ENCODE results near the gene PFKL.

Gene PFKL

GRCh38 chr21:44322621-44323325, 22.9 kb downstream of the PFKL start:
- peaks cover 14% of the 10 kb centered on the region for H3K36me3 ChIP-seq (ENCODE audit: low read depth)
- no peaks in the 10 kb centered on the region for H3K9me3 ChIP-seq (ENCODE audit: severe bottlenecking)
- no peaks in the 10 kb centered on the region for H3K4me1 ChIP-seq (ENCODE audit: insufficient read depth, poor library complexity, severe bottlenecking)
- H3K27ac ChIP-seq (ENCODE audit: poor library complexity, severe bottlenecking), result no peak overlapping the region
- no peak for ATAC-seq (ENCODE audit: low read depth)
- no peak for TF ChIP-seq CTCF (IDR thresholded peaks at IDR 0.05; ENCODE audit: poor library complexity, severe bottlenecking)
- H3K4me3 ChIP-seq (ENCODE audit: severe bottlenecking), result no peak overlapping the region
- DNase-seq (ENCODE audit: low spot score), result no peak
- no peaks in the 10 kb centered on the region for H3K27me3 ChIP-seq (ENCODE audit: insufficient read depth, poor library complexity, severe bottlenecking)

DNA sequence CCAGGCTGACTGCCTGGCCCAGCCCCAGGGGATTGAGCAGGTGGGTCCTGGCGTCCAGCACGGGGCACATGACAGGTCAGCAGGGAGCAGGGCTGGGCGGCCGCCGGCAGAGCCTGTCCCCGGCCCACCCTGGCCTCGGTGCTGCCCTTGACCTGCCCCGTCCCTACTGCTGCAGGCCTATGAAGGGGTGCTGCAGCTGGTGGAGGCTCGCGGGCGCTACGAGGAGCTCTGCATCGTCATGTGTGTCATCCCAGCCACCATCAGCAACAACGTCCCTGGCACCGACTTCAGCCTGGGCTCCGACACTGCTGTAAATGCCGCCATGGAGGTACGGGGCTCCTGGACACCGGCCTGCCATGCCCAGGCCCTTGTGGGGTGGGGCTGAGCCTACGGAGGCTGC, 23.7 kb downstream of the PFKL start:
- Histone ChIP-seq H3K27me3 (ENCODE audit: insufficient read depth, poor library complexity, severe bottlenecking) (no peaks in the 10 kb centered on the region), H3K27ac (ENCODE audit: poor library complexity, severe bottlenecking) (no peak overlapping the region), H3K36me3 (ENCODE audit: low read depth) (peaks cover 14% of the 10 kb centered on the region), H3K4me3 (ENCODE audit: severe bottlenecking) (no peak overlapping the region), H3K9me3 (ENCODE audit: severe bottlenecking) (no peaks in the 10 kb centered on the region), H3K4me1 (ENCODE audit: insufficient read depth, poor library complexity, severe bottlenecking) (no peaks in the 10 kb centered on the region)
- TF ChIP-seq CTCF (IDR thresholded peaks at IDR 0.05; ENCODE audit: poor library complexity, severe bottlenecking), result no peak
- no peak for ATAC-seq (ENCODE audit: low read depth)
- DNase-seq (ENCODE audit: low spot score), result no peak

DNA sequence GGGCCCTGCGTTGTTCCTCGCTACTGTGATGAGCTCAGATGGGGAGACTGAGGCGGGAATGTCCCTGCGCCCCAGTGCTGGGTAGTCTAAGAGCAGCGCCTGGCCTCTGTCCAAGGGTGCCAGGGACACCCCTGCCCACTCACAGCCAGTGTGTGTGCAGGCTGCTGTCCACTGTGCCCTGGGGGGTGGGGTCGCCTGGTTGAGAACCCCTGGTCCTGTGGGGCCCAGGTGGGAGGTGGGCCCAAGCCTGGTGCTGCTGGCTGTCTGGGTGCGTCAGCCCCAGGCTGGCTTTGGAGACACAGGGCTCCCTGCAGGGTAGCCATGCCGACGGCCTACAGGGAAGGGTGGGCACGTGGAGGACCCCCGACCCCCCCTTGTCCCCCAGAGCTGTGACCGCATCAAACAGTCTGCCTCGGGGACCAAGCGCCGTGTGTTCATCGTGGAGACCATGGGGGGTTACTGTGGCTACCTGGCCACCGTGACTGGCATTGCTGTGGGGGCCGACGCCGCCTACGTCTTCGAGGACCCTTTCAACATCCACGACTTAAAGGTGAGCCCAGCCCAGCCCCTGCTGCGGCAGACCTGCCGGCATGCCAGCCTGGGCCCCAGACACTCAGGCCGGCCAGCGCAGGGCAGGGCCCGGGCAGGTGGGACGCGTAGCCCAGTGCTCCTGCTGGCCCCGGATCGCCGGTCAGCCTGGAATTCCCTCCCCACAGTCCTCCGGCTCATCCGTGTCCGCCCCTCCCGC, 24.4 kb downstream of the PFKL start:
- DNase-seq (ENCODE audit: low spot score), result no peak
- no peaks in the 10 kb centered on the region for H3K27me3 ChIP-seq (ENCODE audit: insufficient read depth, poor library complexity, severe bottlenecking)
- peaks cover 14% of the 10 kb centered on the region for H3K36me3 ChIP-seq (ENCODE audit: low read depth)
- no peaks in the 10 kb centered on the region for H3K4me1 ChIP-seq (ENCODE audit: insufficient read depth, poor library complexity, severe bottlenecking)
- H3K9me3 ChIP-seq (ENCODE audit: severe bottlenecking), result no peaks in the 10 kb centered on the region
- no peak overlapping the region for H3K4me3 ChIP-seq (ENCODE audit: severe bottlenecking)
- H3K27ac ChIP-seq (ENCODE audit: poor library complexity, severe bottlenecking), result no peak overlapping the region
- no peak for ATAC-seq (ENCODE audit: low read depth)
- TF ChIP-seq CTCF (IDR thresholded peaks at IDR 0.05; ENCODE audit: poor library complexity, severe bottlenecking), result no peak

DNA sequence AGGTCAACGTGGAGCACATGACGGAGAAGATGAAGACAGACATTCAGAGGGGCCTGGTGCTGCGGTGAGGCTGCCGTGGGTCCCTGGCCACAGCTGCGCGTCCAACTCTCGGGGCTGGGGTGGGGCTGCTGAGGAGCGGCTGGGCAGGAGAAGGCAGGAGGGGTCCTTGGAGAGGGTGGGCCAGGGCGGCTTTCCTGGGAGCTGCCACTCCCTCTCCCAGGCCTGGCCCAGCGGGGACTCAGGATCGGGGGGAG, 24.9 kb downstream of the PFKL start:
- H3K27me3 ChIP-seq (ENCODE audit: insufficient read depth, poor library complexity, severe bottlenecking), result no peaks in the 10 kb centered on the region
- no peak for DNase-seq (ENCODE audit: low spot score)
- TF ChIP-seq CTCF (IDR thresholded peaks at IDR 0.05; ENCODE audit: poor library complexity, severe bottlenecking), result no peak
- no peak overlapping the region for H3K4me3 ChIP-seq (ENCODE audit: severe bottlenecking)
- no peak overlapping the region for H3K27ac ChIP-seq (ENCODE audit: poor library complexity, severe bottlenecking)
- ATAC-seq (ENCODE audit: low read depth), result no peak
- no peaks in the 10 kb centered on the region for H3K9me3 ChIP-seq (ENCODE audit: severe bottlenecking)
- H3K4me1 ChIP-seq (ENCODE audit: insufficient read depth, poor library complexity, severe bottlenecking), result no peaks in the 10 kb centered on the region
- peaks cover 14% of the 10 kb centered on the region for H3K36me3 ChIP-seq (ENCODE audit: low read depth)
